Nephron (organoid): ENCODE measurements around the gene SPTBN1.

Experiments
- H3K27ac Mint-ChIP-seq, 3 experiments: 2 replicates each; pipeline ENCODE4 v1.8.0; 2020; ENCODE audit warnings: mixed read lengths in 3 of 3, mild to moderate bottlenecking in 2 of 3, moderate library complexity in 1 of 3
- H3K27me3 Mint-ChIP-seq: 2 replicates; pipeline ENCODE4 v1.8.0; 2021; ENCODE audit warnings: low read depth, mild to moderate bottlenecking, moderate library complexity, mixed read lengths
- H3K36me3 Mint-ChIP-seq: 2 replicates; pipeline ENCODE4 v1.8.0; 2020; ENCODE audit warnings: low read depth, mixed read lengths
- H3K4me1 Mint-ChIP-seq: 2 replicates; pipeline ENCODE4 v1.8.0; 2020; ENCODE audit warnings: mixed read lengths
- H3K4me3 Mint-ChIP-seq, 3 experiments: 2 replicates each; pipeline ENCODE4 v1.8.0; 2020; ENCODE audit warnings: mild to moderate bottlenecking in 3 of 3, mixed read lengths in 3 of 3, moderate library complexity in 2 of 3
- H3K9me3 Mint-ChIP-seq: 2 replicates; pipeline ENCODE4 v1.8.0; 2020; ENCODE audit warnings: mixed read lengths
- CTCF ChIP-seq, 3 experiments: fragments of 200-600 bp; sonication (generic); IDR thresholded peaks; one replicate each; pipeline ENCODE4 v1.5.0; 2021; ENCODE audit warnings: antibody characterized with exemption in 3 of 3; ENCODE audit not compliant: unreplicated experiment in 3 of 3

Gene SPTBN1

DNA sequence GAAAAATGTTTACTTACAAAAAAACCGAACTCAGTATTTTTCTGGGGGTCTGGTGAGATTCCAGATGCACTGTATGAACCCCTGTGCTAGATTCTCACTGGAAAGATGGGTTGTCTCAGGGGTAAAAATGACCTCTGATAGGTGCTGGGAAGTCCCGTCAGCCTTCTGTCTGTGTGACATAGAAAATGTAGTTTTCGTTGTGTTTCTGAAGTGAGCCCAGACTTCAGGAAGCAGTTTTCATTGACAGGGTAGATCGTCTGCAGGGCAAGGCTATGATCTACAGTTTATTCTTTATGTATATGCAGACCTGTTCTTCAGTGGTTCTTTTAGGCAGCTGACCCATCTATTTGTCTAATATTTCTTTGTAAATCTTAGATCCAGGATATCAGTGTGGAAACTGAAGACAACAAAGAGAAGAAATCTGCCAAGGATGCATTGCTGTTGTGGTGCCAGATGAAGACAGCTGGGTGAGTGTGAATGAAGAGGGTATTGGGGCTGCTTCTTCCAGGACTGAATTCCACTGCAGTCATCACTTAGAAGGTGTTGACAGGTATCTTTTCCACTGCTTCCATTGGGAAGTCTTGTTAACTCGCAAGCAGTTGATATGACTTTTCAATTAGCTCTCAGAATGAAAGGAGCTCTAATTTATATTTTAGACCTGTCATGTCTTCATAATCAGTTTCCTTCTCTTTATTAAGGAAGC lies 159.9 kb downstream of the SPTBN1 start:
- Mint-ChIP-seq H3K27me3 (no peaks in the 10 kb centered on the region), H3K27ac (no peak overlapping the region), H3K4me3 (no peak overlapping the region), H3K9me3 (no peaks in the 10 kb centered on the region), H3K4me1 (peaks cover 45% of the 10 kb centered on the region), H3K36me3 (peaks cover 77% of the 10 kb centered on the region)
- no peak for TF ChIP-seq CTCF (IDR thresholded peaks at IDR 0.05; ENCODE audit: unreplicated experiment in 3 of 3)

- no peak for TF ChIP-seq CTCF (IDR thresholded peaks at IDR 0.05; ENCODE audit: unreplicated experiment in 3 of 3)
- no peaks in the 10 kb centered on the region for H3K27me3 Mint-ChIP-seq
- no peak overlapping the region for H3K4me3 Mint-ChIP-seq
- peaks cover 82% of the 10 kb centered on the region for H3K36me3 Mint-ChIP-seq
- H3K4me1 Mint-ChIP-seq, result peaks cover 42% of the 10 kb centered on the region
- no peaks in the 10 kb centered on the region for H3K9me3 Mint-ChIP-seq
- no peak overlapping the region for H3K27ac Mint-ChIP-seq
Measured at GRCh38 chr2:54617409-54617808, 161.3 kb downstream of the SPTBN1 start.

GRCh38 chr2:54618646-54619565 lies 162.8 kb downstream of the SPTBN1 start:
- Mint-ChIP-seq H3K36me3 (peaks cover 84% of the 10 kb centered on the region), H3K9me3 (no peaks in the 10 kb centered on the region), H3K4me3 (peak overlapping the region in 1 of 3 experiments; percentile 25), H3K27me3 (no peaks in the 10 kb centered on the region), H3K27ac (peak overlapping the region; percentile 76 to 91 (median 77)), H3K4me1 (peaks cover 28% of the 10 kb centered on the region)
- TF ChIP-seq CTCF (IDR thresholded peaks at IDR 0.05; ENCODE audit: unreplicated experiment in 3 of 3), result no peak

DNA sequence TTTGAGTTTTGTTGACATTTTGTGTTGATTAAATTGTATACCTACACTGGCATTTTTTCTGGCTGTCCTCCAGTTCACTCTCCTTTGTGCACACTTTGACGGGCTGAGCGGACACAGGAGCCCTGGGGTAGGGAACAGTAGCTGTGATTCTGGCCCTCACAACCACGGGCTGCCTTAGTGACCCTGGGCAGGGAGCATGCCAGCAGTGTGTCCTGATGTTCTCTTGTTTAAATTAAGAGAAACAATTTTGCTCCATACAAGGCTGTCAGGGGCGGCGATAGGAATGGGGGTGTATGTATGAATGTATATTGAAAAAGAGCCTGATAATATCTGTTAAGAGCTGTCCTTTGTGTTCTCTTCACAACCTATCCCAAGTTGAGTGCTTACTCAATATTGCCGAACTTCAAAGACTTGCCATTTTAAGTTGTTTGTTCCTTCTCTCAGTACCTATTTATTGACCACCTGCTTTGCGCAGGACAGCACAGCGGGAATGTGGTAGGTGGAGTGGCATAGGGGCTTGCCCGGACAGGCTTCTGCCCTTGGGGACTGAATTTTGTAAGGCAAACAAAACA lies 163.6 kb downstream of the SPTBN1 start:
- peaks cover 31% of the 10 kb centered on the region for H3K4me1 Mint-ChIP-seq
- H3K36me3 Mint-ChIP-seq, result peaks cover 88% of the 10 kb centered on the region
- TF ChIP-seq CTCF (IDR thresholded peaks at IDR 0.05; ENCODE audit: unreplicated experiment in 3 of 3), result no peak
- peak overlapping the region; percentile 76 to 91 (median 77) for H3K27ac Mint-ChIP-seq
- H3K27me3 Mint-ChIP-seq, result no peaks in the 10 kb centered on the region
- H3K4me3 Mint-ChIP-seq, result no peak overlapping the region
- no peaks in the 10 kb centered on the region for H3K9me3 Mint-ChIP-seq

- Mint-ChIP-seq H3K27ac (peak overlapping the region in 2 of 3 experiments; percentile 8 to 22), H3K4me1 (peaks cover 37% of the 10 kb centered on the region), H3K4me3 (no peak overlapping the region), H3K9me3 (no peaks in the 10 kb centered on the region), H3K36me3 (peaks cover 88% of the 10 kb centered on the region), H3K27me3 (no peaks in the 10 kb centered on the region)
- no peak for TF ChIP-seq CTCF (IDR thresholded peaks at IDR 0.05; ENCODE audit: unreplicated experiment in 3 of 3)
Measured at GRCh38 chr2:54620948-54621347, 164.8 kb downstream of the SPTBN1 start.
